Raji (cell line): Measurements from ENCODE around the gene PREPL.

Source experiments
- POLR2A ChIP-seq: IDR thresholded peaks from 2 replicates; pipeline ENCODE4 v1.6.1; 2011; ENCODE audit warnings: low read depth, low read length, control low read depth; ENCODE audit not compliant: insufficient read depth

Gene PREPL

GRCh38 chr2:44286884-44287638 lies 74.2 kb downstream of the PREPL start:
- TF ChIP-seq POLR2A: no peak

- no peak for TF ChIP-seq POLR2A
These were observed 75.0 kb downstream of the PREPL start for GRCh38 chr2:44286119-44286883.

GRCh38 chr2:44285174-44285573 lies 76.1 kb downstream of the PREPL start:
- TF ChIP-seq POLR2A: no peak

- no peak for TF ChIP-seq POLR2A
These were observed 78.1 kb downstream of the PREPL start for GRCh38 chr2:44283116-44283666.

- TF ChIP-seq POLR2A: no peak
These were observed 80.4 kb downstream of the PREPL start for GRCh38 chr2:44280869-44281268.

- no peak for TF ChIP-seq POLR2A
These were observed 83.8 kb downstream of the PREPL start for GRCh38 chr2:44277541-44277940.

GRCh38 chr2:44275927-44276303 lies 85.4 kb downstream of the PREPL start:
- no peak for TF ChIP-seq POLR2A

GRCh38 chr2:44273596-44273995 lies 87.7 kb downstream of the PREPL start:
- no peak for TF ChIP-seq POLR2A

- no peak for TF ChIP-seq POLR2A
These were observed 88.2 kb downstream of the PREPL start for GRCh38 chr2:44273076-44273475.

- TF ChIP-seq POLR2A: no peak
These were observed 90.0 kb downstream of the PREPL start for GRCh38 chr2:44271296-44271695.

- no peak for TF ChIP-seq POLR2A
These were observed 91.5 kb downstream of the PREPL start for GRCh38 chr2:44269831-44270230.

- no peak for TF ChIP-seq POLR2A
These were observed 93.3 kb downstream of the PREPL start for GRCh38 chr2:44267796-44268648.
